Measurements from ENCODE around the gene TAT.
"Not testable (repeated sequence)": the region's sequence is repeated elsewhere in the genome, so short reads cannot be mapped to it uniquely, and the experiment has no call there.

The TAT gene

DNA sequence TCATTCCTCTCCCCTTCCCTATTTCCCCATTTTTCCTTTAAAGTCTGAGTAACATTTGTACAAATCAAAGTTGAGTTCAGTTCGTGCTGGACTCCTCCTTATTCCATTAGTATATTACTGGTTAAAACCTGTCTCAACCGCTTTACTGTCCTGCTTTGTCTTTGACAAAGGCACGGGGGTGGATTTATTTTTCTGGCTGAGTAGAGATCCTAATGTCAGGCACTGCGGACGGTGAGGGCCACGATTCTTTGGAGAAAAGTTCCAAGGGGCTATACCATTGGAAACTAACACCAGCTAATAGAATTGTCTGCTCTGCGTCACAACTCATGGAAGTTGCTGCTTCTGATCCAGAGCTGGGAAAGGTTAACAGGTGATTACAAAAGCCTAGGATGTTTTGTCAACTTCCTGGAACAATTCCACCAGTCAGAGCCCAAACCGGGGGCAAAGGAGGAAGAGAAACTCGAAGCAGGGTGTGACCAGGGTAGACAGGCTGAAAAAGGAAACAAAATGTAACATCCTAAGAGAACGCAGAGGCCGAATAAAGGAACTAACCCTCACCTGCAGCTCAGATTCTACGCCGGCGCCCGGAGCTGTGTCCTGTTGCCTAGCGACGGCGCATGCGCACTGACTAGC is 12.4 kb downstream of the TAT start:
- H3K27ac ChIP-seq (ENCODE audit: low read length) = no peak overlapping the region
- H3K9ac ChIP-seq (ENCODE audit: low read length in 2 of 2) = peak overlapping the region; percentile 40 to 84
- H3K36me3 ChIP-seq (ENCODE audit: control insufficient read depth in 2 of 2, insufficient read depth in 2 of 2, low read length in 2 of 2) = no peaks in the 10 kb centered on the region
- H3K9me3 ChIP-seq (ENCODE audit: control insufficient read depth in 2 of 2, low read length in 2 of 2) = no peaks in the 10 kb centered on the region
- H3K27me3 ChIP-seq (ENCODE audit: control insufficient read depth in 1 of 2, insufficient read depth in 2 of 2, low read length in 2 of 2) = no peaks in the 10 kb centered on the region
- peaks cover 7% of the 10 kb centered on the region for H3K4me1 ChIP-seq (ENCODE audit: control insufficient read depth, insufficient read depth, low read length)
- H3K4me3 ChIP-seq (ENCODE audit: low read length in 2 of 2) = peak overlapping the region; percentile 63 to 88

DNA sequence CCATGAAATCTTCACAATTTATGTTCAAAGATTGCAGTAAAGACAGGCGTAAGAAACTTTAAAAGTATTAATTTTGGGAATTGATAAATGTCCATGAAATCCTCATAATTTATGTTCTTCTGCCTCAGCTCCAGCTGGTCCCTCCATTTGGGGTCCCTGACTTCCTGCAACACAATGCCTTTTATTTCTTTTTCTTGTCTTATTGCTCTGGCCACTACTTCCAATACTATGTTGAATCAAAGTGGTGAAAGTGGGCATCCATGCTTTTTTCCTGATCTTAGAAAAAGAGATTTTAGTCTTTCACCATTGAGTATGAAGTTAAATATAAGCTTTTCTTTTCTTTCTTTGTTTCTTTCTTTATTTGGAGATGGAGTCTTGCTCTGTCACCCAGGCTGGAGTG is 14.3 kb downstream of the TAT start:
- H3K9me3 ChIP-seq (ENCODE audit: control insufficient read depth in 2 of 2, low read length in 2 of 2) = no peaks in the 10 kb centered on the region
- H3K36me3 ChIP-seq (ENCODE audit: control insufficient read depth in 2 of 2, insufficient read depth in 2 of 2, low read length in 2 of 2) = no peaks in the 10 kb centered on the region
- H3K9ac ChIP-seq (ENCODE audit: low read length in 2 of 2) = no peak overlapping the region
- no peaks in the 10 kb centered on the region for H3K27me3 ChIP-seq (ENCODE audit: control insufficient read depth in 1 of 2, insufficient read depth in 2 of 2, low read length in 2 of 2)
- peaks cover 7% of the 10 kb centered on the region for H3K4me1 ChIP-seq (ENCODE audit: control insufficient read depth, insufficient read depth, low read length)
- no peak overlapping the region for H3K4me3 ChIP-seq (ENCODE audit: low read length in 2 of 2)
- H3K27ac ChIP-seq (ENCODE audit: low read length) = no peak overlapping the region

DNA sequence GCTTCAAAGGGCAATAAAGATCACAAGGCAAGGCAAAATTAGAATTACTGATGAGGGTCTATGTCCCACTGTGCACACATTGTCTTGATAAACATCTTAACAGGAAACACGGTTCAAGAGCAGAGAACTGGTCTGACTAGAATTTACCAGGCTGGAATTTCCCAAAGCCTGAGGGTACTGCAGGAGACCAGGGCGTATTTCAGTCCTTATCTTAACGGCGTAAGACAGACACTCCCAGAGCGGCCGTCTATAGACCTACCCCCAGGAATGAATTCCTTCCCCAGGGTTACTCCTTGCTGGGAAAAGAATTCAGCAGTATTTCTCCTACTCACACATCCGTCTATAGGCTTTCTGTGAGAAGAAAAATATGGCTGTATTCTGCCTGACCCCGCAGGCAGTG is 15.0 kb downstream of the TAT start:
- not testable (repeated sequence) for H3K27ac ChIP-seq (ENCODE audit: low read length); H3K4me3 ChIP-seq (ENCODE audit: low read length in 2 of 2); H3K9ac ChIP-seq (ENCODE audit: low read length in 2 of 2); H3K4me1 ChIP-seq (ENCODE audit: control insufficient read depth, insufficient read depth, low read length); H3K36me3 ChIP-seq (ENCODE audit: control insufficient read depth in 2 of 2, insufficient read depth in 2 of 2, low read length in 2 of 2); H3K27me3 ChIP-seq (ENCODE audit: control insufficient read depth in 1 of 2, insufficient read depth in 2 of 2, low read length in 2 of 2); H3K9me3 ChIP-seq (ENCODE audit: control insufficient read depth in 2 of 2, low read length in 2 of 2)

DNA sequence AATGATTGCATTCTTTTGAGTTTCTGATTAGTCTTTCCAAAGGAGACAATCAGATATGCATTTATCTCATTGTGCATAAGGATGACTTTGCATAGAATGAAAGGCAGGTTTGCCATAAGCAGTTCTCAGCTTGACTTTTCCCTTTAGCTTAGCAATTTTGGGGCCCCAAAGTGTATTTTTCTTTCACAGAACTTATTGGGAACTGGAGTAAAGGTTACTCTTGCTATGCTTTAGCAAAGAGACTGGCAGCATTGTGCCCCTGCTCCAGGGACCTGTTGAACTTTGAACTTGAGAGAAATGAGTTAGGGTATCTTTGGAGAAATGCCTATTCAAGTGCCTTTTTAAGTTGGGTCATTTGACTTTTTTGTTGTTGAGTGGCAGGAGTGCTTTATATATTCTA is 17.0 kb downstream of the TAT start:
- Histone ChIP-seq H3K4me1 (ENCODE audit: control insufficient read depth, insufficient read depth, low read length) (peaks cover 7% of the 10 kb centered on the region), H3K4me3 (ENCODE audit: low read length in 2 of 2) (no peak overlapping the region), H3K27me3 (ENCODE audit: control insufficient read depth in 1 of 2, insufficient read depth in 2 of 2, low read length in 2 of 2) (no peaks in the 10 kb centered on the region), H3K9ac (ENCODE audit: low read length in 2 of 2) (no peak overlapping the region), H3K36me3 (ENCODE audit: control insufficient read depth in 2 of 2, insufficient read depth in 2 of 2, low read length in 2 of 2) (no peaks in the 10 kb centered on the region), H3K27ac (ENCODE audit: low read length) (no peak overlapping the region), H3K9me3 (ENCODE audit: control insufficient read depth in 2 of 2, low read length in 2 of 2) (no peaks in the 10 kb centered on the region)

DNA sequence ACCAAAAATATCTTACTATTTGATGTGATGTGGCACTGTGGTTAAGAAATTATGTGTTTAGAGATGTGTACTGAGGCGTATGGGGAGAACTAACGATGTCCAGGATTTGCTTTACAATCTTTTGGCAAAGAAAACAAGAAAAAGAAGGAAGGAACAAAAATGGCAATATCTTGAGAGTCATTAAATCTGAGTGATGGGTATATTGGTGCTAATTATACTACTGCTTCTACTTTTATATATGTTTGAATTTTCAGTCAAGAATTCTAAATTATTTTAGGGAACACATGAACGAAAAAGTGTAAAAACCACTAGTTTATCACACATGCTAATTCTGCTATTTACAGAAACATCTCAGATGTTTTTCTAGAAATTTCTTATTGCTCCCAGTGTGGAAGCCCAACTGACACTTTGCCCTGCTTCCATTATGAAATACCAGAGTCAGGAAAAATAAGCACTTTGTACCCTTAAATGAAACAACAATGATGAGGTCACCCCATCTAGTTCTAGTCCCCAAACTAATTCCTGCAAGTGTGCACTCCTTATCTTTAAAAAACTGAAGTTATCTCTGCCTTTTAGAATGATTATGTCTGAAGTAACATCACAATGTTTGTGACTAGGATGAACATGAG is 18.8 kb downstream of the TAT start:
- Histone ChIP-seq H3K9me3 (ENCODE audit: control insufficient read depth in 2 of 2, low read length in 2 of 2) (no peaks in the 10 kb centered on the region), H3K4me3 (ENCODE audit: low read length in 2 of 2) (no peak overlapping the region), H3K27ac (ENCODE audit: low read length) (no peak overlapping the region), H3K27me3 (ENCODE audit: control insufficient read depth in 1 of 2, insufficient read depth in 2 of 2, low read length in 2 of 2) (no peaks in the 10 kb centered on the region), H3K4me1 (ENCODE audit: control insufficient read depth, insufficient read depth, low read length) (no peaks in the 10 kb centered on the region), H3K36me3 (ENCODE audit: control insufficient read depth in 2 of 2, insufficient read depth in 2 of 2, low read length in 2 of 2) (no peaks in the 10 kb centered on the region), H3K9ac (ENCODE audit: low read length in 2 of 2) (no peak overlapping the region)

DNA sequence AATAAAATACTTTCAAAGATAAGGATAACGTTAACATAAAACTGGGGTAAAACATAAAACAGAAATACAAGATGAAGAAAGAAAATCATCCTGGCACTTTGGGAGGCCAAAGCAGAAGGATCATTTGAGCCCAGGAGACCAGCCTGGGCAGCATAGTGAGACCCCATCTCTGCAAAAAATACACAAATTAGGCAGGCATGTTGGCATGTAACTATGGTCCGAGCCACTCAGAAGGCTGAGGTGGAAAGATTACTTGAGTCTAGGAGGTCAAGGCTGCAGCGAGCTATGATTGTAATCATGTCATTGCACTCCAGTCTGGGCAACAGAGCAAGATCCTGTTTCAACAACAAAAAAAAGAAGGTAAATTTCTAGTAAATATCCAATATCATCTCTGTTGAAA is 19.6 kb downstream of the TAT start:
- Histone ChIP-seq H3K4me3 (ENCODE audit: low read length in 2 of 2) (no peak overlapping the region), H3K9me3 (ENCODE audit: control insufficient read depth in 2 of 2, low read length in 2 of 2) (no peaks in the 10 kb centered on the region), H3K9ac (ENCODE audit: low read length in 2 of 2) (no peak overlapping the region), H3K4me1 (ENCODE audit: control insufficient read depth, insufficient read depth, low read length) (no peaks in the 10 kb centered on the region), H3K27me3 (ENCODE audit: control insufficient read depth in 1 of 2, insufficient read depth in 2 of 2, low read length in 2 of 2) (no peaks in the 10 kb centered on the region), H3K36me3 (ENCODE audit: control insufficient read depth in 2 of 2, insufficient read depth in 2 of 2, low read length in 2 of 2) (no peaks in the 10 kb centered on the region), H3K27ac (ENCODE audit: low read length) (no peak overlapping the region)

DNA sequence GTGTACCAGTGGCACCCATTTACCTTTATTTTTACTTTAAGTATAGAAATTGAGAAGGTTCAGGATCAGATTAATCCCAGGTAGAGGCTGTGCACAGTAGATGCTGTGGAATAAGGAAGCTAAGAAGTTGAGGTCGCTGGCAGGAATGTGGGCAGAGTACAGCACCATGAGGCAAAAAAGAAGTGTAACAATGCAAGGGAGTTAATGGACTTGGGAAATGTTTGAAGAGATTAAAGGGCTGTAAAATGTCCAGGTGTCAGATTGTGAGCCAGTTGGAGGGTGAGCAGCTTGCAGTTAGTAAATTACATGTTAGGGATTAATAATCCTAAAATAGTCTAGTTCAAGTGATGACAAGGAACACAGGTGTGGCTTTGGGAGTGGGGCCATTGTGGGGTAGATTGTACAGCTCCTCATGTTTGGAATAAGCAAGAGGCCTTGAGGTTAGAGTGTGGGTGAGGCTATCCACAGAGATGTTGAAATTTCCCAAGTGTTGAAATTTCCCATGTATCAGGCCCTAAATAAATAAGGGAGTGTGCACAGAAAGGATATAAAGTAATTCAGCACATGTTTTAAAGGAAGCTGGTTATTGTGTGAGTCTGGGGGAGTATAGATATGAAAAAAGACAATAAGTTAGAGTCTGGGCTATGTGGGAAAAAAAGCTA is 21.5 kb downstream of the TAT start:
- Histone ChIP-seq H3K4me3 (ENCODE audit: low read length in 2 of 2) (no peak overlapping the region), H3K9ac (ENCODE audit: low read length in 2 of 2) (no peak overlapping the region), H3K27me3 (ENCODE audit: control insufficient read depth in 1 of 2, insufficient read depth in 2 of 2, low read length in 2 of 2) (no peaks in the 10 kb centered on the region), H3K27ac (ENCODE audit: low read length) (no peak overlapping the region), H3K36me3 (ENCODE audit: control insufficient read depth in 2 of 2, insufficient read depth in 2 of 2, low read length in 2 of 2) (no peaks in the 10 kb centered on the region), H3K9me3 (ENCODE audit: control insufficient read depth in 2 of 2, low read length in 2 of 2) (no peaks in the 10 kb centered on the region), H3K4me1 (ENCODE audit: control insufficient read depth, insufficient read depth, low read length) (no peaks in the 10 kb centered on the region)

DNA sequence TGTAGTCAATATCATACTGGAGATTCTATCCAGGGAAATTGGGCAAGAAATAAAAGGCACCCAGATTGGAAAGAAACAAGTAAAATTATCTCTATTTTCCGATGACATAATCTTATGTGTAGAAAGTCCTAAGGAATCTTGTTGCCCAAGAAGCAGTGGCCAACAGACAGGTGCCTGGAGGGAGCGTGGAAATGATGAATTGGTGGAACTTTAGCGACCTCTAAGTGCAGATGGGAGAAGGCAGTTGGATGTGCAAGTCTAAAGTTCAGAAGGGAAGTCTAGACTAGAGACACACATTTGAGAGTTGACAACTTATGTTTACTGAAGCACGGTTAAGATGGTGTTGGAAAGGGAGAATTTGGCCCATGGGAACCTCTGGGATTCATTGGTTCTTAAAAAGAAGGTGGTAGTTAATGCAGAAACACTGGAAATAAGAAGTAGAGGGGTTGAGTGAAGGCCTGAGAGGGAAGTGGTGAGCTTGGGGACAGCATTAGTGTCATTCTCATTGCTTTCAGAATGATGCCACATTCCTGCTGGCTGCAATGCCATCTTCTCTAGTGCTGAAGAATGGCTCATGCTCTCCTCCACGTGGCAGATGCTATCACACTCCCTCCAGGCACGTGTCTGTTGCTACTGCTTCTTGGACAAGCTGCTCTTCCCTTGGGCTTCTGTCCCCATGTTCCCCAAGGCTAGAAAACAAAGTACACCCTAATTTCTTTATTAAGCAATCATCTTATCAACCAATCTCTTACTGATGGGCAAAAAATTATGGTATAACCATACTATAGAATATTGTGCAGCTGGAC is 24.0 kb downstream of the TAT start:
- Histone ChIP-seq H3K9me3 (ENCODE audit: control insufficient read depth in 2 of 2, low read length in 2 of 2) (no peaks in the 10 kb centered on the region), H3K9ac (ENCODE audit: low read length in 2 of 2) (no peak overlapping the region), H3K4me1 (ENCODE audit: control insufficient read depth, insufficient read depth, low read length) (no peaks in the 10 kb centered on the region), H3K4me3 (ENCODE audit: low read length in 2 of 2) (no peak overlapping the region), H3K36me3 (ENCODE audit: control insufficient read depth in 2 of 2, insufficient read depth in 2 of 2, low read length in 2 of 2) (no peaks in the 10 kb centered on the region), H3K27ac (ENCODE audit: low read length) (no peak overlapping the region), H3K27me3 (ENCODE audit: control insufficient read depth in 1 of 2, insufficient read depth in 2 of 2, low read length in 2 of 2) (no peaks in the 10 kb centered on the region)

DNA sequence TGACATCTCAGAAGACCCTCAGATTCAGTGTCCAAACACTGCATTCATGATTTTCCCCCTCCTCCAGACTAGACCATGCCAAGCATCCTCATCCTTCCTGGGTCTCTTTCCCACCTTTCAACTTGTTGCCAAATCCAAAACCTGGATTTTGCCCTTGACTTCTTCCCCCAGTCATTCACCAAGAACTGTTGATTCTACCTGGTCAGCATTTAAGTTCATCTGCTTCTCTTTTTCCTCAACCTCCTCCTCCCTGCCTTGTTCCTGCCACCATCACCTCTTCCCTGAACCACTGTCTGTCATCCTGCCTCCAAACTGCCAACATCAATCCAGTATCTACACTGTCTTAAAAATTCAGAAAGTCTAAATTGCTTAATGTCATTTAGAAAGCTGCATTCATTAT is 29.7 kb downstream of the TAT start:
- Histone ChIP-seq H3K4me1 (ENCODE audit: control insufficient read depth, insufficient read depth, low read length) (no peaks in the 10 kb centered on the region), H3K4me3 (ENCODE audit: low read length in 2 of 2) (no peak overlapping the region), H3K27ac (ENCODE audit: low read length) (no peak overlapping the region), H3K36me3 (ENCODE audit: control insufficient read depth in 2 of 2, insufficient read depth in 2 of 2, low read length in 2 of 2) (no peaks in the 10 kb centered on the region), H3K27me3 (ENCODE audit: control insufficient read depth in 1 of 2, insufficient read depth in 2 of 2, low read length in 2 of 2) (no peaks in the 10 kb centered on the region), H3K9me3 (ENCODE audit: control insufficient read depth in 2 of 2, low read length in 2 of 2) (no peaks in the 10 kb centered on the region), H3K9ac (ENCODE audit: low read length in 2 of 2) (no peak overlapping the region)

DNA sequence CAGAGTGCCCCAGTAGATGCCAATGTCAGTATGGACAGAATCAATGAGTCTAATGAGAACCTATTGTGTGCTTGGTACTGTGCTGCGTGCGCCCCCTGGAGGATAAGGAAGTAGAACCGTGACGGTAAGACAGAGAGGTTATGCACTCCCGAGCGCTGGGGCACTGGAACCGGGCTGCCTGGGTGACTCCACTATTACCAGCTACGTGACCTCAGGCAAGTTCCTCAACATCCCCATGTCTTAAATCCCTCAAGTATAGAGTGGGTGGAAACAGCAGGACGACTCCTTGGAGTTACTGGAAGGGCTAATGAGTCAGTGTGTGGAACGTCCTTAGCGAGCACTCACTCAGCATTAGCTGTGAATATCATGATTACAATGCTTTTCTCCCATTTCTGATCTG is 34.5 kb downstream of the TAT start:
- no peaks in the 10 kb centered on the region for H3K36me3 ChIP-seq (ENCODE audit: control insufficient read depth in 2 of 2, insufficient read depth in 2 of 2, low read length in 2 of 2)
- no peaks in the 10 kb centered on the region for H3K9me3 ChIP-seq (ENCODE audit: control insufficient read depth in 2 of 2, low read length in 2 of 2)
- no peaks in the 10 kb centered on the region for H3K4me1 ChIP-seq (ENCODE audit: control insufficient read depth, insufficient read depth, low read length)
- H3K27ac ChIP-seq (ENCODE audit: low read length) = no peak overlapping the region
- no peak overlapping the region for H3K4me3 ChIP-seq (ENCODE audit: low read length in 2 of 2)
- H3K27me3 ChIP-seq (ENCODE audit: control insufficient read depth in 1 of 2, insufficient read depth in 2 of 2, low read length in 2 of 2) = peaks cover 0 to 2% of the 10 kb centered on the region in 2 donors
- H3K9ac ChIP-seq (ENCODE audit: low read length in 2 of 2) = no peak overlapping the region
